A673 (cell line): ENCODE measurements around the gene GP5.

ENCODE experiments used
- EZH2 ChIP-seq: fragments of 200-600 bp; sonication (generic); IDR thresholded peaks from 2 replicates; pipeline ENCODE4 v1.6.1; 2017; ENCODE audit warnings: borderline replicate concordance, low read depth, mild to moderate bottlenecking, mixed read lengths, antibody characterized with exemption, low read length; ENCODE audit not compliant: poor library complexity, severe bottlenecking
- TF ChIP-seq, protein P1 (sequence below): fragments of 300-800, 200-600 bp; sonication (generic); conservative IDR thresholded peaks from 2 replicates; pipeline ENCODE4 v1.5.1; 2017; ENCODE audit warnings: low read depth, mild to moderate bottlenecking, antibody characterized with exemption, low read length, moderate library complexity, mixed read lengths

DNA sequence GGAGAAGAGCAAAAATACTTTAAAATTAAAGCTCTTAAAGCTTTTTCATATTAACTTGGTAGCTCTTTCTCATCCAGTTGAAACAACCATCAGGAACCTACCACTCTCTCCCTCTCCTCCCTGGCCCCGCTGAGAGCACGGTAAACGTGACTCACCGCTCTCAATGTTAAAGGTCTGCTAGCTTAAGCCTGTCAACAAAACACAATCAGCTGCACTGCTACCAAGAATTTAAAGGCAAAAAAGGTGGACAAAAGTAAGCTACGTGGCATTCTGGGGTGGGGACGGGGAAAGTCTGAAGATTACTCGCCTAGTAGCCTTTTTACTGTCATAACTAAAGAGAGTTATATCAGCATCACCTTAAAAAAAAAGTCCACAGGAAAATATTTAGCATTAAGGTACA, 8.4 kb upstream of the GP5 start:
- TF ChIP-seq, protein P1, sequence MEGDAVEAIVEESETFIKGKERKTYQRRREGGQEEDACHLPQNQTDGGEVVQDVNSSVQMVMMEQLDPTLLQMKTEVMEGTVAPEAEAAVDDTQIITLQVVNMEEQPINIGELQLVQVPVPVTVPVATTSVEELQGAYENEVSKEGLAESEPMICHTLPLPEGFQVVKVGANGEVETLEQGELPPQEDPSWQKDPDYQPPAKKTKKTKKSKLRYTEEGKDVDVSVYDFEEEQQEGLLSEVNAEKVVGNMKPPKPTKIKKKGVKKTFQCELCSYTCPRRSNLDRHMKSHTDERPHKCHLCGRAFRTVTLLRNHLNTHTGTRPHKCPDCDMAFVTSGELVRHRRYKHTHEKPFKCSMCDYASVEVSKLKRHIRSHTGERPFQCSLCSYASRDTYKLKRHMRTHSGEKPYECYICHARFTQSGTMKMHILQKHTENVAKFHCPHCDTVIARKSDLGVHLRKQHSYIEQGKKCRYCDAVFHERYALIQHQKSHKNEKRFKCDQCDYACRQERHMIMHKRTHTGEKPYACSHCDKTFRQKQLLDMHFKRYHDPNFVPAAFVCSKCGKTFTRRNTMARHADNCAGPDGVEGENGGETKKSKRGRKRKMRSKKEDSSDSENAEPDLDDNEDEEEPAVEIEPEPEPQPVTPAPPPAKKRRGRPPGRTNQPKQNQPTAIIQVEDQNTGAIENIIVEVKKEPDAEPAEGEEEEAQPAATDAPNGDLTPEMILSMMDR: no peak
- TF ChIP-seq EZH2: no peak
